Astrocyte (in vitro differentiated cells and primary cell): Measurements from ENCODE around the gene L3MBTL4.

ENCODE experiments used
- EZH2 ChIP-seq: IDR thresholded peaks from 2 replicates; pipeline ENCODE4 v1.6.1; 2012; ENCODE audit warnings: mild to moderate bottlenecking, low read length, inconsistent platforms; ENCODE audit not compliant: insufficient read depth
- TF ChIP-seq, protein P1 (sequence below): IDR thresholded peaks from 2 replicates; pipeline ENCODE4 v1.5.1; 2011; ENCODE audit warnings: low read depth, mild to moderate bottlenecking, inconsistent platforms, low read length, moderate library complexity; ENCODE audit not compliant: insufficient read depth

DNA sequence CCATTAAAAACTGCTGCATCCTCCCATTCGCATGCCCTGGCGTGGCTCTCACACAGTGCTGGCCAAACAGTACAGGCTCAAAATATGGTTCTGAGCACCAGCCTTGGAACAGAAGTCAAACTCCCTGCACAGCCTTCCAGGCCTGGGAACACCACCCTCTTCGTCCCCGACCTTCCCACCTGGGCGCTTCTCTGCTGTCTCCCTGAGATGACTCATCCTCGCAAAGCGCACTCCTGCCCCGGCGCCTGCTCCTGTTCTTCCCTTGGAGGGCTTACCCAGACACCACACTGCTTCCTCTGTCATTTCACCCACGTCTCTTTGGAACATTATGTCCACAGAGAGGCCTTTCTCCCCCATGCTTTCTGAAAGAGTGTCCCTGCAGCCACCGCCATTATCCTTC, 172.7 kb downstream of the L3MBTL4 start:
- TF ChIP-seq, protein P1, sequence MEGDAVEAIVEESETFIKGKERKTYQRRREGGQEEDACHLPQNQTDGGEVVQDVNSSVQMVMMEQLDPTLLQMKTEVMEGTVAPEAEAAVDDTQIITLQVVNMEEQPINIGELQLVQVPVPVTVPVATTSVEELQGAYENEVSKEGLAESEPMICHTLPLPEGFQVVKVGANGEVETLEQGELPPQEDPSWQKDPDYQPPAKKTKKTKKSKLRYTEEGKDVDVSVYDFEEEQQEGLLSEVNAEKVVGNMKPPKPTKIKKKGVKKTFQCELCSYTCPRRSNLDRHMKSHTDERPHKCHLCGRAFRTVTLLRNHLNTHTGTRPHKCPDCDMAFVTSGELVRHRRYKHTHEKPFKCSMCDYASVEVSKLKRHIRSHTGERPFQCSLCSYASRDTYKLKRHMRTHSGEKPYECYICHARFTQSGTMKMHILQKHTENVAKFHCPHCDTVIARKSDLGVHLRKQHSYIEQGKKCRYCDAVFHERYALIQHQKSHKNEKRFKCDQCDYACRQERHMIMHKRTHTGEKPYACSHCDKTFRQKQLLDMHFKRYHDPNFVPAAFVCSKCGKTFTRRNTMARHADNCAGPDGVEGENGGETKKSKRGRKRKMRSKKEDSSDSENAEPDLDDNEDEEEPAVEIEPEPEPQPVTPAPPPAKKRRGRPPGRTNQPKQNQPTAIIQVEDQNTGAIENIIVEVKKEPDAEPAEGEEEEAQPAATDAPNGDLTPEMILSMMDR: no peak
- TF ChIP-seq EZH2: no peak
